Neural progenitor cell (in vitro differentiated cells): ENCODE data around the gene MCM3. TPM values are rescaled to one million over a fixed set of nuclear protein-coding genes. Genes with fewer than 3 reads are reported as not detected.

Source experiments
- DNase-seq: peaks from one replicate; pipeline ENCODE4 v3.0.0-alpha.2; 2016; ENCODE audit warnings: low spot score
- H2AFZ ChIP-seq: fragments of 200-600 bp; sonication (generic); replicated peaks from 2 replicates; pipeline ENCODE4 v1.6.1; 2016; ENCODE audit warnings: antibody characterized with exemption
- H3F3A ChIP-seq: fragments of 200-600 bp; sonication (generic); 2 replicates; pipeline ENCODE4 v1.6.1; 2016; ENCODE audit warnings: antibody characterized with exemption, low read depth
- H3K27ac ChIP-seq: fragments of 200-600 bp; sonication (generic); 2 replicates; pipeline ENCODE4 v1.5.1; 2016; ENCODE audit warnings: mild to moderate bottlenecking
- H3K27me3 ChIP-seq: fragments of 200-600 bp; sonication (generic); 2 replicates; pipeline ENCODE4 v1.6.1; 2016; ENCODE audit warnings: mild to moderate bottlenecking, moderate library complexity
- H3K36me3 ChIP-seq: fragments of 200-600 bp; sonication (generic); 2 replicates; pipeline ENCODE4 v1.5.1; 2016
- H3K4me1 ChIP-seq: fragments of 200-600 bp; sonication (generic); 2 replicates; pipeline ENCODE4 v1.6.1; 2016; ENCODE audit warnings: mixed run types
- H3K4me2 ChIP-seq: fragments of 200-600 bp; sonication (generic); 2 replicates; pipeline ENCODE4 v1.6.1; 2016
- H3K4me3 ChIP-seq: fragments of 200-600 bp; sonication (generic); 2 replicates; pipeline ENCODE4 v1.5.1; 2016
- H3K79me2 ChIP-seq: fragments of 200-600 bp; sonication (generic); 2 replicates; pipeline ENCODE4 v1.6.1; 2016; ENCODE audit warnings: low read depth
- H3K9ac ChIP-seq: fragments of 200-600 bp; sonication (generic); 2 replicates; pipeline ENCODE4 v1.6.1; 2016
- H3K9me3 ChIP-seq: fragments of 200-600 bp; sonication (generic); 2 replicates; pipeline ENCODE4 v1.5.1; 2016; ENCODE audit warnings: low read depth
- H4K20me1 ChIP-seq: fragments of 200-600 bp; sonication (generic); 2 replicates; pipeline ENCODE4 v1.6.1; 2016; ENCODE audit warnings: low read depth
- H3K27ac Mint-ChIP-seq: 3 replicates; pipeline ENCODE4 v1.8.0; 2021; ENCODE audit warnings: mixed read lengths
- H3K27me3 Mint-ChIP-seq: 2 replicates; pipeline ENCODE4 v1.8.0; 2022; ENCODE audit warnings: low read depth, mild to moderate bottlenecking, inconsistent platforms, moderate library complexity, mixed read lengths; ENCODE audit not compliant: insufficient read depth
- H3K36me3 Mint-ChIP-seq: 3 replicates; pipeline ENCODE4 v1.8.0; 2021; ENCODE audit warnings: mixed read lengths
- H3K4me1 Mint-ChIP-seq: 3 replicates; pipeline ENCODE4 v1.8.0; 2021; ENCODE audit warnings: mixed read lengths
- H3K4me3 Mint-ChIP-seq: 3 replicates; pipeline ENCODE4 v1.8.0; 2021; ENCODE audit warnings: mild to moderate bottlenecking, moderate library complexity, mixed read lengths
- H3K9me3 Mint-ChIP-seq: 3 replicates; pipeline ENCODE4 v1.8.0; 2020; ENCODE audit warnings: mixed read lengths
- EZH2 ChIP-seq: fragments of 200-600 bp; sonication (generic); IDR thresholded peaks from 2 replicates; pipeline ENCODE4 v1.6.1; 2017; ENCODE audit warnings: antibody characterized with exemption, mild to moderate bottlenecking, moderate library complexity
- EZH2phosphoT487 ChIP-seq: fragments of 200-600 bp; sonication (generic); IDR thresholded peaks from 2 replicates; pipeline ENCODE4 v1.6.1; 2017; ENCODE audit warnings: antibody characterized with exemption
- total RNA-seq: library from RNA; depleted of rRNA; stranded (reverse); fragments of >200 nt; gene quantifications from 2 replicates; pipeline ENCODE4 v1.2.3, GENCODE V29; 2015; ENCODE audit warnings: low replicate concordance
- TF ChIP-seq, protein P1 (sequence below): fragments of 200-600 bp; sonication (generic); IDR thresholded peaks from 2 replicates; pipeline ENCODE4 v1.5.1; 2017; ENCODE audit warnings: antibody characterized with exemption, mild to moderate bottlenecking

Gene MCM3
- 224 and 246 TPM in 2 replicates for total RNA-seq

GRCh38 chr6:52284460-52285176 lies at the start of gene MCM3:
TSS of gene MCM3 (minus strand) at chr6:52284742. CDS start at chr6:52284674, 68 bp downstream.
- Histone ChIP-seq H3F3A (peaks cover 16% of the 10 kb centered on the region), H2AFZ (peak within 1 kb of the TSS; percentile 46), H3K4me2 (peak within 1 kb of the TSS; percentile 90), H4K20me1 (peaks cover 28% of the 10 kb centered on the region), H3K27me3 (no peaks in the 10 kb centered on the region), H3K9ac (peak within 1 kb of the TSS; percentile 87), H3K36me3 (peaks cover 24% of the 10 kb centered on the region), H3K4me1 (peaks cover 26% of the 10 kb centered on the region), H3K9me3 (no peaks in the 10 kb centered on the region), H3K79me2 (peaks cover 48% of the 10 kb centered on the region), H3K4me3 (peak within 1 kb of the TSS; percentile 84), H3K27ac (peak within 1 kb of the TSS; percentile 89)
- H3K4me1 Mint-ChIP-seq, result peaks cover 27% of the 10 kb centered on the region
- H3K27ac Mint-ChIP-seq, result no peak within 1 kb of the TSS
- H3K4me3 Mint-ChIP-seq, result no peak within 1 kb of the TSS
- TF ChIP-seq, protein P1, sequence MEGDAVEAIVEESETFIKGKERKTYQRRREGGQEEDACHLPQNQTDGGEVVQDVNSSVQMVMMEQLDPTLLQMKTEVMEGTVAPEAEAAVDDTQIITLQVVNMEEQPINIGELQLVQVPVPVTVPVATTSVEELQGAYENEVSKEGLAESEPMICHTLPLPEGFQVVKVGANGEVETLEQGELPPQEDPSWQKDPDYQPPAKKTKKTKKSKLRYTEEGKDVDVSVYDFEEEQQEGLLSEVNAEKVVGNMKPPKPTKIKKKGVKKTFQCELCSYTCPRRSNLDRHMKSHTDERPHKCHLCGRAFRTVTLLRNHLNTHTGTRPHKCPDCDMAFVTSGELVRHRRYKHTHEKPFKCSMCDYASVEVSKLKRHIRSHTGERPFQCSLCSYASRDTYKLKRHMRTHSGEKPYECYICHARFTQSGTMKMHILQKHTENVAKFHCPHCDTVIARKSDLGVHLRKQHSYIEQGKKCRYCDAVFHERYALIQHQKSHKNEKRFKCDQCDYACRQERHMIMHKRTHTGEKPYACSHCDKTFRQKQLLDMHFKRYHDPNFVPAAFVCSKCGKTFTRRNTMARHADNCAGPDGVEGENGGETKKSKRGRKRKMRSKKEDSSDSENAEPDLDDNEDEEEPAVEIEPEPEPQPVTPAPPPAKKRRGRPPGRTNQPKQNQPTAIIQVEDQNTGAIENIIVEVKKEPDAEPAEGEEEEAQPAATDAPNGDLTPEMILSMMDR, result no peak
- TF ChIP-seq EZH2phosphoT487 (no peak), EZH2 (no peak)
- H3K36me3 Mint-ChIP-seq, result peaks cover 26% of the 10 kb centered on the region
- H3K9me3 Mint-ChIP-seq, result no peaks in the 10 kb centered on the region
- no peaks in the 10 kb centered on the region for H3K27me3 Mint-ChIP-seq
- DNase-seq, result peak; percentile 99

DNA sequence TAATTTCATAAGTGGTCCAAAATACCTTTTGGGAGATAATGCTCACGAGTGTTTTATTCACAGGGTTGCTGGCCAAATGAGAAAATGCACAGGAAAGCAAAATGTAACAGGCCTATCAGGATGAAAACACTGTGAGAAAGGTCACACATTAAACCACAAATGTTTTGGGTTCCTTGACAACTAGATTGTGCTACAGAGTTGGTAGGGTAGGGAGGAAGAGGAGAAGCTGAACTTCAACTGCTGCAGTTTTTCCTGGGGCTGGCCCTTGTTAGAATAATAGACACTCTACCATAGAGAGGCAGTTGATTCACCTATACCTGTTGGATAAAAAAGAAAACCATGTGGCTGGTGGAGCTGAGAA lies 49.3 kb upstream of the MCM3 start:
- no peak overlapping the region for H3K4me2 ChIP-seq
- no peak overlapping the region for H2AFZ ChIP-seq
- H3F3A ChIP-seq, result no peaks in the 10 kb centered on the region
- Mint-ChIP-seq H3K27me3 (peaks cover 2% of the 10 kb centered on the region), H3K36me3 (no peaks in the 10 kb centered on the region), H3K4me3 (no peak overlapping the region), H3K9me3 (no peaks in the 10 kb centered on the region), H3K4me1 (peaks cover 43% of the 10 kb centered on the region), H3K27ac (no peak overlapping the region)
- H3K9me3 ChIP-seq, result no peaks in the 10 kb centered on the region
- no peaks in the 10 kb centered on the region for H3K79me2 ChIP-seq
- H3K4me1 ChIP-seq, result peaks cover 14% of the 10 kb centered on the region
- DNase-seq, result no peak
- no peak overlapping the region for H3K27ac ChIP-seq
- no peak overlapping the region for H3K4me3 ChIP-seq
- TF ChIP-seq EZH2phosphoT487 (no peak), EZH2 (no peak)
- TF ChIP-seq, protein P1, result no peak
- no peak overlapping the region for H3K9ac ChIP-seq
- H3K36me3 ChIP-seq, result no peaks in the 10 kb centered on the region
- no peaks in the 10 kb centered on the region for H3K27me3 ChIP-seq
- no peaks in the 10 kb centered on the region for H4K20me1 ChIP-seq

- Histone ChIP-seq H3K4me1 (peaks cover 21% of the 10 kb centered on the region), H3K4me3 (no peak overlapping the region), H3K36me3 (no peaks in the 10 kb centered on the region), H3K27me3 (no peaks in the 10 kb centered on the region), H3K79me2 (no peaks in the 10 kb centered on the region), H3K27ac (no peak overlapping the region), H3K9me3 (no peaks in the 10 kb centered on the region), H3K4me2 (peak overlapping the region; percentile 40), H2AFZ (peak overlapping the region; percentile 76), H3K9ac (no peak overlapping the region), H4K20me1 (no peaks in the 10 kb centered on the region), H3F3A (peaks cover 12% of the 10 kb centered on the region)
- Mint-ChIP-seq H3K4me1 (peaks cover 55% of the 10 kb centered on the region), H3K9me3 (no peaks in the 10 kb centered on the region), H3K27me3 (no peaks in the 10 kb centered on the region), H3K4me3 (peak overlapping the region; percentile 56), H3K36me3 (no peaks in the 10 kb centered on the region), H3K27ac (peak overlapping the region; percentile 72)
- DNase-seq, result no peak
- TF ChIP-seq, protein P1, result no peak
- TF ChIP-seq EZH2 (no peak), EZH2phosphoT487 (no peak)
Measured at GRCh38 chr6:52331793-52332457, 47.4 kb upstream of the MCM3 start.
